ENCODE results near the gene ZNF496.

ZNF496 gene

GRCh38 chr1:247277191-247277590 is 54.5 kb downstream of the ZNF496 start (continued):
- TF ChIP-seq PBX3 (CRISPR knock-in tag; IDR thresholded peaks at IDR 0.05) (no peak), ZNF311 (tag by site-specific recombination; IDR thresholded peaks at IDR 0.05; ENCODE audit: borderline replicate concordance) (no peak), ZBTB20 (tag by site-specific recombination; IDR thresholded peaks at IDR 0.05) (no peak), ZNF660 (tag by site-specific recombination; IDR thresholded peaks at IDR 0.05) (no peak), ZNF654 (tag by site-specific recombination; IDR thresholded peaks at IDR 0.05; ENCODE audit: low read depth) (no peak), SP7 (tag by site-specific recombination; IDR thresholded peaks at IDR 0.05) (no peak), ZNF416 (tag by site-specific recombination; IDR thresholded peaks at IDR 0.05) (no peak), ZNF571 (tag by site-specific recombination; IDR thresholded peaks at IDR 0.05) (no peak), ZNF747 (tag by site-specific recombination; IDR thresholded peaks at IDR 0.05) (no peak), ZBTB10 (tag by site-specific recombination; IDR thresholded peaks at IDR 0.05) (no peak), ZNF292 (tag by site-specific recombination; IDR thresholded peaks at IDR 0.05; ENCODE audit: borderline replicate concordance, low read depth) (no peak), CTCF (tag by site-specific recombination; IDR thresholded peaks at IDR 0.05) (no peak)

- no peak overlapping the region for H3K4me3 ChIP-seq (ENCODE audit: low read depth, low read length)
- TF ChIP-seq ZIC2 (tag by site-specific recombination; IDR thresholded peaks at IDR 0.05), result 0 out of 2 replicates have a peak, but pooled peaks have one; percentile 17
- no peak for TF ChIP-seq ZNF157 (tag by site-specific recombination; IDR thresholded peaks at IDR 0.05)
- no peaks in the 10 kb centered on the region for H3K9me3 ChIP-seq (ENCODE audit: control insufficient read depth, insufficient read depth, low read depth, low read length)
- H3K4me1 ChIP-seq (ENCODE audit: control insufficient read depth, insufficient read depth, low read length), result no peaks in the 10 kb centered on the region
- H3K36me3 ChIP-seq (ENCODE audit: control insufficient read depth in 2 of 2, insufficient read depth in 1 of 2, low read length in 2 of 2), result no peaks in the 10 kb centered on the region
- ChIA-PET POLR2A (no interaction called here), CTCF (no interaction called here)
- H3K27ac ChIP-seq (ENCODE audit: extremely low read depth, low read depth, low read length), result no peak overlapping the region
Measured at GRCh38 chr1:247274605-247275256, 56.9 kb downstream of the ZNF496 start.

- no peak overlapping the region for H3K27ac ChIP-seq (ENCODE audit: extremely low read depth, low read depth, low read length)
- ChIA-PET CTCF (no interaction called here), POLR2A (no interaction called here)
- no peaks in the 10 kb centered on the region for H3K4me1 ChIP-seq (ENCODE audit: control insufficient read depth, insufficient read depth, low read length)
- TF ChIP-seq ZNF610 (tag by site-specific recombination; IDR thresholded peaks at IDR 0.05; ENCODE audit: borderline replicate concordance), result no peak
- no peak for TF ChIP-seq ZNF211 (tag by site-specific recombination; IDR thresholded peaks at IDR 0.05; ENCODE audit: low read depth)
- TF ChIP-seq ZNF48 (tag by site-specific recombination; IDR thresholded peaks at IDR 0.05), result no peak
- no peak for TF ChIP-seq ZNF747 (tag by site-specific recombination; IDR thresholded peaks at IDR 0.05)
- no peak for TF ChIP-seq GLI4 (tag by site-specific recombination; IDR thresholded peaks at IDR 0.05)
- TF ChIP-seq ZNF175 (tag by site-specific recombination; IDR thresholded peaks at IDR 0.05), result no peak
- no peak for TF ChIP-seq ZNF561 (tag by site-specific recombination; IDR thresholded peaks at IDR 0.05; ENCODE audit: borderline replicate concordance)
- H3K9me3 ChIP-seq (ENCODE audit: control insufficient read depth, insufficient read depth, low read depth, low read length), result no peaks in the 10 kb centered on the region
- H3K36me3 ChIP-seq (ENCODE audit: control insufficient read depth in 2 of 2, insufficient read depth in 1 of 2, low read length in 2 of 2), result no peaks in the 10 kb centered on the region
- no peak overlapping the region for H3K4me3 ChIP-seq (ENCODE audit: low read depth, low read length)
Measured at GRCh38 chr1:247273013-247273412, 58.7 kb downstream of the ZNF496 start.
